OCI-LY1 (cell line): Measurements from ENCODE around the gene SLC1A4.

Experiments used
- H2AFZ ChIP-seq: fragments of 200-600 bp; sonication (generic), shearing (Covaris generic); 2 replicates; pipeline ENCODE4 v1.6.0; 2014; ENCODE audit warnings: antibody characterized with exemption, mild to moderate bottlenecking, low read length
- H3F3A ChIP-seq: fragments of 200-600 bp; sonication (generic), shearing (Covaris generic); 2 replicates; pipeline ENCODE4 v1.6.0; 2014; ENCODE audit warnings: mild to moderate bottlenecking, antibody characterized with exemption, low read length, moderate library complexity; ENCODE audit not compliant: insufficient read depth
- H3K27ac ChIP-seq: fragments of 200-600 bp; sonication (generic); 2 replicates; pipeline ENCODE4 v1.5.1; 2014; ENCODE audit warnings: low read length, mixed run types, mild to moderate bottlenecking, low read depth; ENCODE audit not compliant: poor library complexity, severe bottlenecking
- H3K27me3 ChIP-seq: fragments of 200-600 bp; sonication (generic); 2 replicates; pipeline ENCODE4 v1.6.0; 2014; ENCODE audit warnings: antibody characterized with exemption, mild to moderate bottlenecking, low read length, moderate library complexity; ENCODE audit not compliant: insufficient read depth
- H3K36me3 ChIP-seq: fragments of 200-600 bp; sonication (generic); 2 replicates; pipeline ENCODE4 v1.6.1; 2014; ENCODE audit warnings: mild to moderate bottlenecking, antibody characterized with exemption, low read length, moderate library complexity, mixed read lengths; ENCODE audit not compliant: insufficient read depth
- H3K4me1 ChIP-seq: fragments of 200-600 bp; sonication (generic); 2 replicates; pipeline ENCODE4 v1.5.1; 2014; ENCODE audit warnings: mild to moderate bottlenecking, low read length, moderate library complexity; ENCODE audit not compliant: insufficient read depth, severe bottlenecking
- H3K4me2 ChIP-seq: fragments of 200-600 bp; sonication (generic), shearing (Covaris generic); 2 replicates; pipeline ENCODE4 v1.6.1; 2014; ENCODE audit warnings: low read length
- H3K4me3 ChIP-seq: fragments of 200-600 bp; sonication (generic); 2 replicates; pipeline ENCODE4 v1.5.1; 2014; ENCODE audit warnings: low read length, low read depth, mild to moderate bottlenecking, mixed read lengths; ENCODE audit not compliant: poor library complexity, severe bottlenecking
- H3K79me2 ChIP-seq: fragments of 200-600 bp; shearing (Covaris generic); 2 replicates; pipeline ENCODE4 v1.6.1; 2016; ENCODE audit warnings: mixed run types, low read length, mixed read lengths; ENCODE audit not compliant: insufficient read depth
- H3K9ac ChIP-seq: fragments of 200-600 bp; sonication (generic), shearing (Covaris generic); 2 replicates; pipeline ENCODE4 v1.6.1; 2014; ENCODE audit warnings: mild to moderate bottlenecking, low read length, mixed read lengths
- H3K9me2 ChIP-seq: fragments of 200-600 bp; sonication (generic), shearing (Covaris generic); 2 replicates; pipeline ENCODE4 v1.6.1; 2014; ENCODE audit warnings: low read depth, mild to moderate bottlenecking, low read length, mixed read lengths
- H3K9me3 ChIP-seq: fragments of 200-600 bp; shearing (Covaris generic); 2 replicates; pipeline ENCODE4 v1.6.1; 2014; ENCODE audit warnings: low read length, mixed read lengths
- H4K20me1 ChIP-seq: fragments of 200-600 bp; sonication (generic), shearing (Covaris generic); 2 replicates; pipeline ENCODE4 v1.6.0; 2016; ENCODE audit warnings: mild to moderate bottlenecking, low read length; ENCODE audit not compliant: insufficient read depth
- CTCF ChIP-seq: fragments of 200-600 bp; sonication (generic), shearing (Covaris generic); IDR thresholded peaks from 2 replicates; pipeline ENCODE4 v1.5.1; 2017; ENCODE audit warnings: mild to moderate bottlenecking, antibody characterized with exemption, low read length, moderate library complexity, mixed read lengths
- EZH2 ChIP-seq: fragments of 200-600 bp; sonication (generic), shearing (Covaris generic); IDR thresholded peaks from 2 replicates; pipeline ENCODE4 v1.8.0; 2017; ENCODE audit warnings: borderline replicate concordance, mixed run types, mild to moderate bottlenecking, antibody characterized with exemption, low read length, moderate library complexity, mixed read lengths

SLC1A4 gene

DNA sequence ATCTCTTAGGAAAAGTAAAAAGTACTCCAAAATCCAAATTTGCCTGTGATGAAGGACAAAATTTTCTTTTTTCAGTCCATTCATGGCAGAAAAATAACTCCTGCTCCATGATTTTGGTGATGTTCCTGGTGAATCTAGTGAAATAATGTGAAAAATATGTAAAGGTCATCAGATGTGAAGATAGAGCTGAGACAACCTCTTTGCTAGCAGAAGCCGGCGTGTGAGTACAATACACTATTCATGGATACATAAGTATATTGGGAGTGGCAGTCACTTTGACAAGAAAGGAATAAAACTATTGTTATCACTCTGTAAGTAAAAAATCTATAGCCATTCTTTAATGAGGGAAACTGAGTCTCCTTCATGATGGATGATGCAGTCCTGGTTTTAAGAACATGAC lies 6.3 kb upstream of the SLC1A4 start:
- no peaks in the 10 kb centered on the region for H3K9me2 ChIP-seq
- H3K4me3 ChIP-seq, result no peak overlapping the region
- no peak overlapping the region for H2AFZ ChIP-seq
- no peaks in the 10 kb centered on the region for H3K27me3 ChIP-seq
- no peaks in the 10 kb centered on the region for H3K36me3 ChIP-seq
- H3K4me1 ChIP-seq, result peaks cover 15% of the 10 kb centered on the region
- no peaks in the 10 kb centered on the region for H3K9me3 ChIP-seq
- TF ChIP-seq EZH2 (no peak), CTCF (no peak)
- no peak overlapping the region for H3K9ac ChIP-seq
- 0 out of 2 replicates have a peak, but pooled peaks cover 7% of the 10 kb centered on the region for H3F3A ChIP-seq
- no peaks in the 10 kb centered on the region for H4K20me1 ChIP-seq
- no peak overlapping the region for H3K4me2 ChIP-seq
- H3K27ac ChIP-seq, result no peak overlapping the region
- no peaks in the 10 kb centered on the region for H3K79me2 ChIP-seq

GRCh38 chr2:64985447-64985846 lies 3.8 kb upstream of the SLC1A4 start:
- no peaks in the 10 kb centered on the region for H3K9me2 ChIP-seq
- H3K27ac ChIP-seq, result no peak overlapping the region
- no peaks in the 10 kb centered on the region for H3K9me3 ChIP-seq
- peaks cover 20% of the 10 kb centered on the region for H3K4me1 ChIP-seq
- H3F3A ChIP-seq, result 0 out of 2 replicates have a peak, but pooled peaks cover 7% of the 10 kb centered on the region
- H4K20me1 ChIP-seq, result no peaks in the 10 kb centered on the region
- H3K9ac ChIP-seq, result no peak overlapping the region
- no peaks in the 10 kb centered on the region for H3K36me3 ChIP-seq
- no peak overlapping the region for H3K4me2 ChIP-seq
- TF ChIP-seq EZH2, result no peak
- TF ChIP-seq CTCF, result no peak
- no peak overlapping the region for H3K4me3 ChIP-seq
- no peaks in the 10 kb centered on the region for H3K27me3 ChIP-seq
- peaks cover 9% of the 10 kb centered on the region for H3K79me2 ChIP-seq
- no peak overlapping the region for H2AFZ ChIP-seq

- H3K9ac ChIP-seq, result peak overlapping the region; percentile 95; the same call in 1 of the 2 replicates
- H3K79me2 ChIP-seq, result peaks cover 25% of the 10 kb centered on the region
- H3K27me3 ChIP-seq, result no peaks in the 10 kb centered on the region
- no peaks in the 10 kb centered on the region for H3K9me3 ChIP-seq
- H3F3A ChIP-seq, result 0 out of 2 replicates have a peak, but pooled peaks cover 7% of the 10 kb centered on the region
- no peak overlapping the region for H2AFZ ChIP-seq
- H3K36me3 ChIP-seq, result peaks cover 5% of the 10 kb centered on the region
- H3K4me3 ChIP-seq, result peak overlapping the region; percentile 98
- TF ChIP-seq CTCF, result no peak
- TF ChIP-seq EZH2, result no peak
- peak overlapping the region; percentile 87 for H3K4me2 ChIP-seq
- peaks cover 38% of the 10 kb centered on the region for H3K4me1 ChIP-seq
- H4K20me1 ChIP-seq, result no peaks in the 10 kb centered on the region
- peak overlapping the region; percentile 46 for H3K27ac ChIP-seq
- no peaks in the 10 kb centered on the region for H3K9me2 ChIP-seq
Measured at GRCh38 chr2:64987001-64987955, 1.9 kb upstream of the SLC1A4 start.
